Activated CD4-positive, alpha-beta T cell treated with anti-CD3 and anti-CD28 coated beads, Interleukin-2, amount 10 ng/mL, durations not matched to agents 24 days and 14 days (primary cell): ENCODE measurements around the gene FAM131C. TPM values are rescaled to one million over a fixed set of nuclear protein-coding genes. Genes with fewer than 3 reads are reported as not detected.

Experiments used
- DNase-seq: peaks from one replicate; pipeline ENCODE4 v3.0.0; 2022
- H3K27ac Mint-ChIP-seq: one replicate; pipeline ENCODE4 v1.8.0; 2022; ENCODE audit warnings: mild to moderate bottlenecking, mixed read lengths
- H3K27me3 Mint-ChIP-seq: one replicate; pipeline ENCODE4 v1.8.0; 2022; ENCODE audit warnings: mixed read lengths
- H3K36me3 Mint-ChIP-seq: one replicate; pipeline ENCODE4 v1.8.0; 2022; ENCODE audit warnings: low read depth, mild to moderate bottlenecking, mixed read lengths
- H3K4me1 Mint-ChIP-seq: one replicate; pipeline ENCODE4 v1.8.0; 2021; ENCODE audit warnings: mixed read lengths
- H3K4me3 Mint-ChIP-seq: one replicate; pipeline ENCODE4 v1.8.0; 2022; ENCODE audit warnings: mild to moderate bottlenecking, moderate library complexity, mixed read lengths
- H3K9me3 Mint-ChIP-seq: one replicate; pipeline ENCODE4 v1.8.0; 2021; ENCODE audit warnings: mixed read lengths
- intact Hi-C: fragments of 100-400 bp; cut with micrococcal nuclease; formaldehyde crosslinking; loops from one replicate; pipeline ENCODE4 v1.15.1; 2023
- total RNA-seq: library from RNA; stranded (reverse); gene quantifications from 2 replicates; pipeline ENCODE4 v1.2.3, GENCODE V29; 2022

The FAM131C gene, protein sequence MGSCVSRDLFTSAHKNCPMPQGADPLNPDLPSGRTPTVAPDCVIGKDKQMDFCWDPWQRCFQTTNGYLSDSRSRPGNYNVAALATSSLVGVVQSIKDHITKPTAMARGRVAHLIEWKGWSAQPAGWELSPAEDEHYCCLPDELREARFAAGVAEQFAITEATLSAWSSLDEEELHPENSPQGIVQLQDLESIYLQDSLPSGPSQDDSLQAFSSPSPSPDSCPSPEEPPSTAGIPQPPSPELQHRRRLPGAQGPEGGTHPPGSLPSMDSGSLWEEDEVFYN
- 0.26 and 0.38 TPM in 2 replicates for total RNA-seq

DNA sequence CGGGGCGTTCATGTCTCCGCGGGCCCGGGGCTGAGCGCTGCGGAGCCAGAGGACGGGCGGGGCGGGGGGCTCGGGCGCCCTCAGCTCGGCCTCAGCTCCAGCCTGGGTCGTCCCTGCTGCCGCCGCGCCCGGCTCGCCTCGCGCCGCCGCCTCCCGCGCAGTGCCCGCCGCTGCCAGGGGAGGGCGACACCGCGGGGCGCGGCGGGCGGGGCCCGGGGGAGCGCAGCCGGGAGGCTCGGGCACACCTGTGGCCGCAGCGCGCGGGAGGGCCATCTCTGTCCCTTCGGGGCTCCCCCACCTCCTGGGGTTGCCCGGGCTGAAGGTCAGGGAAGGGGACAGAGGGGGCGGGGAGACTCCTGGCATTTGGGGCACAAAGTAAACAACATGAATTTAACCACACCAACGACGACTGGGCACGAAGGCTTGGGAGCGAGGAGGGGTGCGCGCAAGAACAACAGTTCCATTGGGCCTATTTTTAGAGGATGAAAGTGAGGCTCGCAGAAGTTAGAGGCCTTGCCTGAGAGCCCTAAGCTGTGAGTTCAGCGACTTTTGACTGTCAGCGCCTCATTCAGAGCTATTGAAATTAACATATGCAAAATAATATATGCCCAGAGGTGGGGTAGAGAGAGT, at the start of gene FAM131C:
Gene FAM131C, minus strand, starts transcription at position 162 of the 630 bp plus-strand sequence. CDS start 209 bp downstream, outside the sequence.
- peak within 1 kb of the TSS; percentile 51 for H3K27ac Mint-ChIP-seq

DNA sequence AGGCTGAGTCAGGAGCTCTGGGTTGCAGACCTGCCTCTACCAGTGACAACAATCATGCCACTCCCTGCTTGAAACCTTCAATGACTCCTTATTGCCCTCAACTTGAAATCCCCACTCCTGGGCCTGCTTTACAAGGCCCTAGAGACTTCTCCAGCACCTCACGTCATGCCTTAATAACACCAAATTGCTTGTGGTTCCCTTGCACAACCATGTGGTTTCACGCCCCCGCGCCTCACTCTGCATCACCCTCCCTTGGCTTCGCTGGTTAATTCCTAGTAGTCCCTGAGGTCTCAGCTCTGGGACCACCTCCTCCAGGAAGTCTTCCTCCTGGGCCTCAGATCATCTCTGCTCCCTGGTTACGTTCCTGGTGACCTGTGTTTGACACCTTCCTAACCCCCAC, 49.5 kb upstream of the FAM131C start:
- Mint-ChIP-seq H3K27me3 (no peaks in the 10 kb centered on the region), H3K36me3 (no peaks in the 10 kb centered on the region), H3K9me3 (no peaks in the 10 kb centered on the region), H3K4me3 (no peak overlapping the region), H3K27ac (peak overlapping the region; percentile 48), H3K4me1 (peaks cover 6% of the 10 kb centered on the region)
- intact Hi-C loops, result no loop called here
- DNase-seq, result no peak

More for the DNA sequence above, at the start of gene FAM131C:
- H3K4me3 Mint-ChIP-seq, result peak within 1 kb of the TSS; percentile 78
- H3K27me3 Mint-ChIP-seq, result peaks cover 22% of the 10 kb centered on the region
- H3K4me1 Mint-ChIP-seq, result peaks cover 19% of the 10 kb centered on the region
- DNase-seq, result peak; percentile 84
- no peaks in the 10 kb centered on the region for H3K9me3 Mint-ChIP-seq
- no peaks in the 10 kb centered on the region for H3K36me3 Mint-ChIP-seq
- intact Hi-C loops, result loop anchor here (10.0 kb wide), 1 partner anchor 291 kb away; the partner anchor contains the start of gene SZRD1

DNA sequence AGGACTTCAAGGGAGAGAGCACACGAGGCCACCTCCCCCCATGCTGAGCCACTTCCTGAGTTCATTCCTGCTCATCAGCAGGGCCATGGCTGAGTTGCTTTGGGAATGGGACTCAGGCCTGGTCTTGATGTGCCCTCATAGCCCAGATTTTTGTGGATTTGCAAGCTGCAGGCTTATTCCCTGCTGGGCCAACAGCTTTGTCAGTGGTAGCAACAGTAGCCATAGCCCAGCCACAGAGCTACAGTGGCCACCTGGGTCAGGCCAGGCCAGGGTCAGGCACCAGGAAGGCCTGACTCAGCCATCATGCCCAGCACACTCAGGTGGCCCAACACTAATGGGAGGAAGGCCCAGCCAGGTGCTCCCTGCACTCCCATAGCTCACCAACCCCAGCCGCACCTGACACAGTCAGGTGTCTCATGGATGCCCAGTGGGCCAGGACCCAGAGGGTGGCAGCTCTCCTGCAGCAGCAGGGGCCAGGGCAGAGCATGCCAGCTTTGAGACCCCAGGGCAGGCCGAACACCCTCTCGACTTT, 49.0 kb upstream of the FAM131C start:
- no peaks in the 10 kb centered on the region for H3K27me3 Mint-ChIP-seq
- H3K36me3 Mint-ChIP-seq, result no peaks in the 10 kb centered on the region

DNA sequence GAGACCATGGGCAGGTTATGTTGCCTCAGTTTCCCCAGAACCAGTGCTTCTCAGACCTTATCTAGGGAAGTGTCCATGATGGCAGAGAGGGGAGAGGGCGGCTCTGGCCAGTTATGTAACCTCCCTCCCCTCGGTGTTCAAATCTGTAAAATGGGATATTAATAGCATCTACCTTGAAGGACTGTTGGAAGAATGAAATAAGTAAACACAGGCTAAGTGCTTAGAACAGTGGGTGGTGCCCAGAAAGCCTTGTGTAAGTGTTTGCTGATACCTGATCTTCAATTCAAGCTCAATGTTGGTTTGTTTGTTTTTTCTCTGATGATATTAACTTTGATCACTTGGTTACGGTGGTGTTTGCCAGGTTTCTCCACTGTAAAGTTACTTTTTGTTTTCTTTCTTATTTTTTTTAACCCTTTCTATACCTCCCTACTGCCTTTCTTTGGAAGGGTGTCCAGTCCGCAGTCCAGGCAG, 47.5 kb upstream of the FAM131C start:
- Mint-ChIP-seq H3K4me3 (no peak overlapping the region), H3K27me3 (no peaks in the 10 kb centered on the region), H3K36me3 (no peaks in the 10 kb centered on the region), H3K9me3 (no peaks in the 10 kb centered on the region), H3K4me1 (peaks cover 6% of the 10 kb centered on the region), H3K27ac (no peak overlapping the region)
- intact Hi-C loops, result no loop called here
- DNase-seq, result no peak

More for the DNA sequence above, 49.0 kb upstream of the FAM131C start:
- Mint-ChIP-seq H3K4me3 (no peak overlapping the region), H3K4me1 (peaks cover 6% of the 10 kb centered on the region), H3K27ac (no peak overlapping the region), H3K9me3 (no peaks in the 10 kb centered on the region)
- no peak for DNase-seq
- intact Hi-C loops, result no loop called here

DNA sequence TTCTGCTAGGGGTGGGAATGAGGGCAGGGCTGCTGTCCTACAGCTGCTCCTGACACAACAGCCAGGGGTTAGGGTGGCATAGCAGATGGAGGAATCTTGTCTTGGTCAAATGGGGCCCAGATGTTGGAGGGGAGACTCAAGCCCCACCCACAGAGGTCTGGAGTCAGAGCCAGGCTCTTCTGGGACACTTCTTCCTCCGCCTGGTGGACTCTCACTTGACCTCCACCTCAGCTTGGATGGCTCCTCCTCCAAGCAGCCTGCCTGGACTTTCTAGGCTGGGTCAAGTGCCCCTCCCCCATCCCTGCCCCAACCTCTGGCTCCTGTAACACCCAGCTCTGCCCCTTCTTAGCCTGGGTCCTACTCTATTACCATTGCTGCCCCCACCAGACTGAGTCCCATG, 47.0 kb upstream of the FAM131C start:
- intact Hi-C loops, result no loop called here
- Mint-ChIP-seq H3K27ac (no peak overlapping the region), H3K4me1 (peaks cover 6% of the 10 kb centered on the region), H3K36me3 (no peaks in the 10 kb centered on the region), H3K27me3 (no peaks in the 10 kb centered on the region), H3K9me3 (no peaks in the 10 kb centered on the region), H3K4me3 (no peak overlapping the region)
- DNase-seq, result no peak

DNA sequence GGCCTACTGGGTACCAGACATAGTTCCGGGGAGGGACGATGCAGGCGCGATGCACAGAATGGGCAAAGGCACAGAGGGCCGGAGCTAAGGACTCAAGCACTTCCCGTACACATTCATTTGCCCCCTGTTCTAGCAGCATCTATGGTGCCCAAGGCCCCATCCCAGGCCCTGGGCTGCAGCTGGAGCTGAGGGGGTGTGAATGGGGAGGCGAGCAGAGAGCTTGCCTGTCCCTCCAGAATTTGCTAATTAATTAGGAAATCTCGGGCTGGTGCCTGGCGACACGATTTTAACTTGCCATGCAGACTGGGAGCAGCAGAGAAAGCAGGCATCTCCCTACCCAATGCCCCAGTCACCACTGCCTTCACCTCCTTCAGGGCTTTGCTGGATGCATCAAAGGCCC, 46.5 kb upstream of the FAM131C start:
- intact Hi-C loops, result no loop called here
- Mint-ChIP-seq H3K27ac (no peak overlapping the region), H3K4me1 (peaks cover 6% of the 10 kb centered on the region), H3K4me3 (no peak overlapping the region), H3K27me3 (no peaks in the 10 kb centered on the region), H3K9me3 (no peaks in the 10 kb centered on the region), H3K36me3 (no peaks in the 10 kb centered on the region)
- no peak for DNase-seq

DNA sequence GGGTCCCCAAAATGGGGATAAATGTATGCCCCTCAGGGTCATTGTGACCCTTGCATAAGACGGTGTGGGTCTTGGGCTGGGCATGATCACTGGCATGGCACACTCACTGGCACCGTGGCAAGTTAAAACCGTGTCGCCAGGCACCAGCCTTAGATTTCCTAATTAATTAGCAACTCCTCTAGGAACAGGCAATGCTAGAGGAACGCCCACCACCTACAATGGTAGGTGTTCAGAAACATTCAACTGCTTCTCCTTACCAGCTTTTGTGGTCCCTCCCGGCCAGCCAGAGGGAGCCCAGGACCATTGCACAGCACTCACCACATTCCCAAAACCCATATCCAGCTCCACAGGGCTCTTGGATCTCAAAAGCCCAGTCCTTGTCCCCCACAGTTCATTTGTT, 46.1 kb upstream of the FAM131C start:
- Mint-ChIP-seq H3K27me3 (no peaks in the 10 kb centered on the region), H3K36me3 (no peaks in the 10 kb centered on the region), H3K9me3 (no peaks in the 10 kb centered on the region), H3K4me1 (peaks cover 6% of the 10 kb centered on the region), H3K4me3 (no peak overlapping the region), H3K27ac (no peak overlapping the region)
- intact Hi-C loops, result no loop called here
- DNase-seq, result no peak

DNA sequence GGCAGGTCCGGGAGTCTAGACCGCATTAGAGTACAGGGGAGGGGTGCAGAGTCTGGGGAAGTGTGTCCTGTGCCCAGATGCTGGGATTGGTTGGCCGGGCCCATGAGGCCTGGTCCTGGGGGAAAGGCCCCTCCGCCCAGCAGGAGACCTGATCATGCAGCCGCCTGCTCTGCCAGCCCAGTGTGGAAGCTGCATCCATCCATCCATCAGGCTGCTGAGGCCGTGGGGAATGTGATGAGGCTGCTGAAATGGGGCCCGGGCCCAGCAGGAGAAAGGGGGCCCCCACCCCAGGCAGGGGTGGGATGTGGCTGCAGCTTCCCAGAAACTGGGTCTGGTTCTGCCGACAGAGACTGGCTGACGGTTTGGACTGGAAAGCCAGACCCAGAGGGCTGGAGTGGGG, 45.3 kb upstream of the FAM131C start:
- Mint-ChIP-seq H3K4me1 (peaks cover 6% of the 10 kb centered on the region), H3K9me3 (no peaks in the 10 kb centered on the region), H3K27ac (no peak overlapping the region), H3K4me3 (no peak overlapping the region), H3K27me3 (no peaks in the 10 kb centered on the region), H3K36me3 (no peaks in the 10 kb centered on the region)
- DNase-seq, result no peak
- intact Hi-C loops, result no loop called here

DNA sequence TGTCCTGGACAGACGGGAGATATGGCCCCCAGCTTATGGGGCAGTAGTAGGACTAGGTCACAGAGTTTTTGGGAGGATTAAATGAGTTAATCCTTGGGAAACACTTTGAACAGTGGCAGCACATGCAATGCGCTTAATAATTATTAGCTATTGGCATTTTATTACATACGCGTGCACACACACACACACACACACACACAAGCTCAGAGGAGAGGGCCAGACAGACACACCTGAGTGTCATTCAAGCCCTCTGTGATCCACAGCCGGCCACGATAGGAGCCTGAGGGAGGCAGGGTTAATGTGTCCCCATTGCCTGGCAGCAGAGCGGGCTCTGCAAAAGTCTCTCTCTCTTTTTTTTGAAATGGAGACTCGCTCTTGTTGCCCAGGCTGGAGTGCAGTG, 44.5 kb upstream of the FAM131C start:
- no peak for DNase-seq
- Mint-ChIP-seq H3K4me3 (no peak overlapping the region), H3K27me3 (no peaks in the 10 kb centered on the region), H3K27ac (no peak overlapping the region), H3K9me3 (no peaks in the 10 kb centered on the region), H3K36me3 (no peaks in the 10 kb centered on the region), H3K4me1 (peaks cover 3% of the 10 kb centered on the region)
- intact Hi-C loops, result no loop called here

DNA sequence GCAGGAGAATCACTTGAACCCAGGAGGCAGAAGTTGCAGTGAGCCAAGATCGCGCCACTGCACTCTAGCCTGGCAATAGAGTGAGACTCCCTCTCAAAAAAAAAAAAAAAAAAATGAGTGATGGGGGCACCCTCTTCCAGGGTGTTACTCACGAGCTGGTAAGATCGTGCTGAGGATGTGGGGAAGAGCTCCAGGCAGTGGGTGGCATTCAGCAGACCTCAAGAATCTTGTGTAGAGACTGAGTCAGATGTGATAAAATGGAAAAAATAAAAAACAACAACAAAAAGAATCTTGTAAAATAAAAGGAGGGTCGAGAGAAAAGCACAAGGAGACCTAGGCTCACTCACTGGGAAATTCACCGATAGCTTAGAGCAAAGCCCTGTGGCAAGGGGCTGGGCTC, 43.9 kb upstream of the FAM131C start:
- no peak for DNase-seq
- H3K9me3 Mint-ChIP-seq, result no peaks in the 10 kb centered on the region
- H3K27me3 Mint-ChIP-seq, result no peaks in the 10 kb centered on the region
- H3K36me3 Mint-ChIP-seq, result no peaks in the 10 kb centered on the region
- H3K27ac Mint-ChIP-seq, result no peak overlapping the region
- intact Hi-C loops, result no loop called here
- no peak overlapping the region for H3K4me3 Mint-ChIP-seq
- H3K4me1 Mint-ChIP-seq, result no peaks in the 10 kb centered on the region

DNA sequence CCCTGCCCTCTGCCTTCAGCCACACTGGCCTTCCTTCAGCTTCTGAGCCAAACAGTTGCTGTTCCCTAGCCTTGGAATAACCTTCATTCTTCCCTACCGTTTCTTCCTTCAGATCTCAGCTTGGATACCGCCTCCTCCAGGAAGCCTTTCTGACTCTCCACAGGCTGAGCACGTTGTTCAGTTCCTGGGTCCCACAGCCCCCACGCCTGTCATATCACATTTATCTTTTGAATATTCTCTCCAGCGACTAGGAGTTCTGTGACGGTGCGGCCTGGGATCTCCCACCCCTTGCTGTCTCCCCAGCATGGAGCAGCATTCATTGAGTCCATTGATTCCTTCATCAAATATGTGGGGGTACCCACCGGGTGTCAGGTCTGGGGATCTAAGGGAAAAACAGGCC, 43.2 kb upstream of the FAM131C start:
- H3K4me1 Mint-ChIP-seq, result no peaks in the 10 kb centered on the region
- no peaks in the 10 kb centered on the region for H3K27me3 Mint-ChIP-seq
- no peak for DNase-seq
- no peak overlapping the region for H3K4me3 Mint-ChIP-seq
- no peaks in the 10 kb centered on the region for H3K9me3 Mint-ChIP-seq
- intact Hi-C loops, result no loop called here
- no peak overlapping the region for H3K27ac Mint-ChIP-seq
- no peaks in the 10 kb centered on the region for H3K36me3 Mint-ChIP-seq

DNA sequence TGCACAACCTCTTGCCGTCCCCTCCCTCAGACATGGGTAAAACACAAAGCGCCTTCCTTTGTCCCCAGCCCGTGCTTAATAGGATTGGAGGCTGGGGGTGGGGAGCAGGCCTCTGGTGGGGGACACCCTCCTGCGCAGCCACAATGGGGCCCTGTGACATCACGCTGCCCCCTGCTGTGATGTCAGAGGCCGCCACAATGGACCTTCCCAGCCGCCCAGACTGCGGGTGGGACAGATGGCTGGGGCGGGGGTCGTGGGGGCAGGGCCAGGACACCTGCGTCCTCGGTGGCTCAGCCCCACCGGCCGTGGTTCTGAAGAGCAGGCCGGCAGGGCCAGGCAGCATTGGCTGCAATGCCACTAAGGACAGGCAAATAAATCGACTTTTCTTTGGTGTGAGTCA, 42.6 kb upstream of the FAM131C start:
- no peaks in the 10 kb centered on the region for H3K4me1 Mint-ChIP-seq
- H3K4me3 Mint-ChIP-seq, result no peak overlapping the region
- H3K27ac Mint-ChIP-seq, result no peak overlapping the region
- H3K9me3 Mint-ChIP-seq, result no peaks in the 10 kb centered on the region
- intact Hi-C loops, result no loop called here
- no peaks in the 10 kb centered on the region for H3K27me3 Mint-ChIP-seq
- no peak for DNase-seq
- H3K36me3 Mint-ChIP-seq, result no peaks in the 10 kb centered on the region

DNA sequence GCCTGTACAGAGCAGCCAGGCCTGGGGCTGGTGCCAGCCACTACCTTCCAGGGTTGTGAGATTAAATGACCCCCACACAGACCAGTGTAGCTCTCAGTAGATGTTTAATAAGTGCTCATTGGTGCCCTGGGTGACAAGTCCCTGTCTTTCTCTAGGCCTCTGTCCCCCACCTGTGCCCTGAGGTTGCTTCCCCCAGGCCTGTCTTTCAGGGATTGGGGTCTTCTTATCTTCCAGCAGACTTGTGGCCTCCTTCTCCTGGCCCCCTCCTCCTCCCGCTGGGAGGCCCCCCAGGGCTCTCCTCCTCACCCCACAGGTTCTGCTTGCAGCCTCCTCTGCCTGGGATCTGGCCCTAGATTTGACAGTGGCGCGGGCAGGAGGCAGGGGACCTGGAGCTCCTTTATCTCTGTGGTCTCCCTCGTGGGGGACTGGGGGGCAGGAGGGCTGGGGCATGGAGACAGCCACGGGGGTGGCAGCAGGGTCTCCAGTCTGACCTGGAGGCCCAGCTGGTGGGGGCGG, 42.1 kb upstream of the FAM131C start:
- Mint-ChIP-seq H3K27me3 (no peaks in the 10 kb centered on the region), H3K4me1 (no peaks in the 10 kb centered on the region), H3K27ac (no peak overlapping the region), H3K9me3 (no peaks in the 10 kb centered on the region), H3K4me3 (no peak overlapping the region), H3K36me3 (no peaks in the 10 kb centered on the region)
- DNase-seq, result no peak
- intact Hi-C loops, result no loop called here
